HG02642 (cell line): ENCODE data around the gene CEP43.

Experiments
- ATAC-seq: cut with Tn5 transposase; IDR thresholded peaks from one replicate; pipeline ENCODE4 v1.9.1; 2021; ENCODE audit warnings: mild to moderate bottlenecking; ENCODE audit not compliant: unreplicated experiment, poor library complexity

The CEP43 gene

GRCh38 chr6:167005350-167006159, 6.4 kb downstream of the CEP43 start:
- ATAC-seq: no peak

DNA sequence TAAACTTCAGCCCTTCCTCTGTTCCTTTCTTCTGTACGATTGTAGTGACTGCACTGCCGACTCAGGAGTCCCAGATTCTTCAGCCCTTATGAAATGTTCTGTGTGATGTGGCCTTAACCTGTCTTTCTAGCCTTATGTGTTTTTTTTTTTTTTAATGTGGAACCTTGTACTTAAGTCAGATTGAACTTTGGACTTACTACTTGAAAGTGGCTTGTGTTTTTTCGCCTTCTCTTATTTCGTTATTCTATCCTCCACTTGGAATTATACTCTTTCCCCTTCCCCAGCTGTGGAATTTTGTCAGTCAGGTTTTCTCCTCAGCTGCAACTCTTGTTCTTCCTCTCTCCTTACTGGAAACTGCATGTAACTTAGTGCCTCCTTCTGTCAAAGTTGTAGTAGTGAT, 8.8 kb downstream of the CEP43 start:
- no peak for ATAC-seq

DNA sequence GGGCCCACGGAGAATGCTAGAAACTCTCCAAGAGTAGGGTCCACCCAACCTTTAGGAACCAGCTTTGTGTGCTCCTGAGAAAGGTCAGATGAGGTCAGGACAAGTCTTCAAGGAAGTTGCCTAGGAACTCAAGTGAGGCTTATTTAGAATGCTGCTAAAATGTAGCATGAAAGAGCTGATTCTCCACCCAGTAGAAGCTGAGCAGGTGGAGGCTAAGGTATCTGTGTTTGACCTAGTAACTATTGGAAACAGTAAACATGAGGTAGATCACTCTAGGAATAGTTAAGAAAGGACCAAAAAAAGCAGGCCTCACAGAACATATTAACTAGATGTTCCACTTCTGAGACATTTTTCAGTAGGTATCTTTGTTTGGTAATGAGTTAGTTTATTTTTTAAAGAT, 13.9 kb downstream of the CEP43 start:
- no peak for ATAC-seq

DNA sequence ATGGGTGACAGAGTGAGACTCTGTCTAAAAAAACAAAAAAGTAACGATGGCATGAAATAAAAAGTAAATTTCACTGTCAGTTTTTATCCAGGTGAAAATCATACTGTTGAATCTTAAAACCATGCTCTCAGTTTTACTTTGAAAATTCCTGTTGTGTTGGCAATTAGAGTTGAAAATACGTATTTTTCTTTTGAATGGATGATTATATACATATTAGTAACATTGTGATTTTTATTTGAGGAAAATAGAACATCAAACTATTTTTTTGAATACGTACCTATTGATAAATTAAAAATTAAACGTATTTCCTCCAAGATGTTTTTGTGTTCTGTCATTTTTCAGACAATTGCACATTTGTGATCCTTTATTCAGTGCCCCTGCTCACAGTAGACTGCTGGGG, 14.7 kb downstream of the CEP43 start:
- no peak for ATAC-seq

- no peak for ATAC-seq
Measured at GRCh38 chr6:167015302-167015701, 16.1 kb downstream of the CEP43 start.

DNA sequence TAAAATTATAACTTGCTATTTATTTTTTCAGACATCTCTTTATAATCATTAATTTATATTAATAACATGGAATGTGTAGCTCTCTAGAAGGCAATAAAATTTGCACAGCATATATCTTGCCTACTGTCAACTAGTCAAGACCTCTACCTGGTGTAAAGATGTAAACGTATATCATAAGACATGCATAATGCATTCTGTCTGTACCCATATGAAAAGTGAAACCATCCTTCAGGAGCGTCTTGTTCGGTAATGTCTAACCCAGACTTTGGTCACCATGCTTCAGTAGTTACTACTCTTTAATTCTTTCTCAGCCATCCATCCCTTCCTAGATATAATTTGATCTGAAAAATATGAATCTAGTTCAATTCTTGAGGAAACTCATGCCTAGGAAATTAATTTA, 21.0 kb downstream of the CEP43 start:
- ATAC-seq: peak; percentile 70

- no peak for ATAC-seq
Measured at GRCh38 chr6:167027308-167027707, 28.1 kb downstream of the CEP43 start.

- no peak for ATAC-seq
Measured at GRCh38 chr6:167027772-167028171, 28.6 kb downstream of the CEP43 start.

DNA sequence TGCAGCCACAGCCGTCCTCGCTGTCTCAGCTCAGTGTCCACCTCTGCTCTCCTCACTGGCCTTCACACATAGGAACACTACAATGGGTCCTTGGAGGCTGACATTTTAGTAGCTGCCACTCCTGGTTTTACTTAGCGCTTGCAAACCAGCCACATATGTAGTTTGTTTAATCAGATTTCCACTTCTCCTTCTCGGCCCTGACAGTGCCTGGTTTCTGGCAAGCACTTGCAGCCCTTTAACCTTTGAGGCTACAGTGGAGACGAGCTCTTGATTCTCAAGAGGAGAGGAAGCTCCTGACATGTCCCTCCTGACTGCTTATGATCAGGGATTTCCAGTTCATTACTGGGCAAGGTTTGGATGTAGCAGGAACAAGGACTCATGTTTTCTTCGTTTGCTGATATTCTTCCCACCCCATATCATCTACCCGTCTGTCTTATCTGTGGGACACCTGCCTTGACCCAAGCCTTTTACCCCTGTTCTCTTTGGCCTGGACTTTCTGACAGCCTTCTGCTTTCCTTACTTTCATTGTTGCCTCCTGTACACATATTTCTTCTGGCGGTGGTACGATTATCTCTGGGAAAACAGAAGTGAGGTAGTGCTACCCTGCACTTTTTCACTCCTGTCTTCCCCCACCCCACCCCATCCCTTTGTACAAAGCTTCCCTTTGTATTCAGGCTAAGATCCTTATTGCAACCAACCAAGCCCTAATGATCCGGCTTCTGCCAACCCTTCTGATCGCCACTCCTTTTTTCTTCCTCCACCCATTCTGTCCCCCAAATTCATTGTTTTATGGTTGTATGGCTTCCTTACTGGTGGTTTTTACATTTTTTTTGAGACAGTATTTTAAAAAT, 31.2 kb downstream of the CEP43 start:
- ATAC-seq: no peak

DNA sequence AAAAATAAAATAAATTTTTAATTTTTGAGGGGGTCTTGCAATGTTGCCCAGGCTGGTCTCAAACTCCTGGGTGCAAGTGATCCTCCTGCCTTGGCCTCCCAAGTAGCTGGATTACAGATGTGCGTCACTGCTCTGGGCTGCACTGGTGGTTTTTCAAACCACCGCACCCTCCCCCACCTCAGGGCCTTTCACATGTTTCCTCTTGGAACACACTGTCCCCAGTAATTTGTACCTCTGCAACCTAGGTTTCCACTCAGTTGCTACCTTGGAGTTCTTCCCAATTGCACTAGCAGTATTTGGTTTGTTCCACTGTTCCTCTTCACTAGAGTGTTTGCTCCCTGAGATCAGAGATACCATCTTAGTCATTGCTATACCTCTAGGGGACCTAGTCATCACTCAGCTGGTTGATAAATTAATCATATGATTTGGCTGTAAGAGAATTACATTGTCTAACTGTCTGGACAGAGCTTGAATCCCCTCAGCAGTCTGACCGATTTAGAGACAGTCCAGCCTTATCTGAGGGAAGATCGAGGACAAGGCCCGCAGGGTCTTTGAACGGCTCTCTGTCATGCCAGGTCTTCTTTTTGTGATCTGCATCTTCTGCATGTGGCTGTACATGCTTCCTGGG, 32.0 kb downstream of the CEP43 start:
- no peak for ATAC-seq

DNA sequence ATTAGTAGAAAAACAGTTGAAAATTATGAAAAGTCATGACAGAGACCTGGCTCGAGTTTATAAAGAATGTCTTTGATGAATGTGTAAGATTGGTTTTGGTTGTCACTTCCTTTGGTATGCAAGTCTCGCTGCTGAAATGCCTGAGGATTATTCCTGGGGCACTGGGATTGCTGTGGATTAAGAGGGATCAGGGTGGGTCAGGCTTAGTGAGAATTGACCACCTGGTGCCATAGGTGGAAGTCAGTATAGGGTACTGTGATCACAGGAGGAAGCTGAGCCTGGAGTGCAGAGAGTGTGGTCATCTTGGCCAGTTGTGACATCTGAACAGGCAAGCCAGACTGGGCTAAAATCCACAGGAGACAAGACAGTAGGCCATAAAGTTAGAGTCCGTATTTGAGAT, 34.9 kb downstream of the CEP43 start:
- no peak for ATAC-seq

- no peak for ATAC-seq
Measured at GRCh38 chr6:167037762-167038161, 38.6 kb downstream of the CEP43 start.

- no peak for ATAC-seq
Measured at GRCh38 chr6:167044696-167045095, 45.5 kb downstream of the CEP43 start.

- no peak for ATAC-seq
Measured at GRCh38 chr6:167045828-167046580, 46.8 kb downstream of the CEP43 start.

DNA sequence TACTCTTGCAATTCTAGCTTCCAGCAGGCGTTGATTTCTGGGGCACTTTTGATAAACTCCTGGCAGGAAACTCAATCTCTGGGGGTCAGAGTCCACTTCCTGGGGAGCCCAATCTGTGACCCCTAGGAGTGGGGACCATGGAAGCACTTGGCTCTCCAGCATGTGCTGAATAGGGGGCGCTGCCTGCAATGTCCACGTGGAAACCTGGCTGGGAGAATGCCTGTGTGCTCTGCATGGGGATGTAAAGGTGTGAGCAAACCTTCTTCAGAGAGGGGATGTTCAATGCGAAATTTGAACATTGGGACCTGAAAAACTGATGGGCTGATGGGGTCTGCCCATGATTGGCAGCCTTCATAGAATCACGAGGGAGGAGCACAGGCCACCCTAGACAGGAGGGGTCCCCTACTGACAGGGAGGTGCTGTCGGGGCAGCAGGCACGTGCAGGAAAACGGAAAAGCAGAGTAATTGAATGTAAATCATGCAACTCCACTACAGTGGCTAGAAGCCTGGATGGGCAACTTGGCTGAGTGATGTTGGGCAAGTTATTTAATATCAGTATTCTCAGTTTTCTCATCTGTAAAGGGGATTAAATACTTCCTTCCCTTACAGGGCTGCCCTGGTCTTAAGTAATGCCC, 47.8 kb downstream of the CEP43 start:
- ATAC-seq: peak; percentile 18

DNA sequence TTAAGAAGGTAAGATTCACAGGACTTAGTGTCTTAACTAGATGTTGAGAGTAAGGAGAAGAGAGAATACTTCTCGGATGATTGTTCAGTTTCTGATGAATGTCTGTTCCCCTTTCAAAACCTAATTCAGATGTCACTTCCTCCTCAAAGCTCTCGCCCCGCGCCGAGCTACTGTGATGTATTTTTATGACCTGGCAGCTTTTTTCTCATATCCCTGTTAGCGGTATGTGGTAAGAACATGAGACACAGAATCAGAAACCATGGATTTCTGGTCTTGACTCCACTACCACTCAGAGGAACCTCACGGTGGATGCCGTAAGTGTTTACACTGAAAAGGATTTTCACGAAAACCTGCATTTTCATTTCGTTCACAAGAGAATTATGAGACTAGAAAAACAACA, 48.4 kb downstream of the CEP43 start:
- peak; percentile 84 for ATAC-seq
